Measurements from ENCODE around the gene PTTG1IP2. TPM values are rescaled to one million over a fixed set of nuclear protein-coding genes. Genes with fewer than 3 reads are reported as not detected.
"Not testable (repeated sequence)": the region's sequence is repeated elsewhere in the genome, so short reads cannot be mapped to it uniquely, and the experiment has no call there.

The PTTG1IP2 gene
- total RNA-seq, 2 experiments from 2014 or later, result not detected

DNA sequence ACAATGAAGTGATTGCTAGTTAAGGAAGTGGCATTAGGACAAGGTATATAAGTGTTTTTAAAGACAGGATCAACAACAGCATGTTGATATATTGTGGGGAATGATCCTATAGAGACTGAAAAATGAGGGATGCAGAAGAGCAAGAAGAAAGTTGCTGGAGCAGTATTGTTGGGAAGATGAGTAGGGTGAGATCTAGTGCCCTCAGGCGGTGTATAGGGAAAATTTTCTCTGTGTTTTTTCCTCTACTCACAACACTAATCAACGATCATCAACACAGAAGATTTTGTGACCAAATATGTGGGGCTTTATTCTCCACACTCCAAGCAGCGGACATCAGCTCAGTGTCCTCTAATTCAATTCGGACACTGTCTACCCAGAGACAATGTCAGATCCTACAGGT is 9.6 kb upstream of the PTTG1IP2 start:
- H3K4me3 Mint-ChIP-seq, result no peak overlapping the region
- CTCF ChIA-PET, result no interaction called here
- TF ChIP-seq, protein P1, sequence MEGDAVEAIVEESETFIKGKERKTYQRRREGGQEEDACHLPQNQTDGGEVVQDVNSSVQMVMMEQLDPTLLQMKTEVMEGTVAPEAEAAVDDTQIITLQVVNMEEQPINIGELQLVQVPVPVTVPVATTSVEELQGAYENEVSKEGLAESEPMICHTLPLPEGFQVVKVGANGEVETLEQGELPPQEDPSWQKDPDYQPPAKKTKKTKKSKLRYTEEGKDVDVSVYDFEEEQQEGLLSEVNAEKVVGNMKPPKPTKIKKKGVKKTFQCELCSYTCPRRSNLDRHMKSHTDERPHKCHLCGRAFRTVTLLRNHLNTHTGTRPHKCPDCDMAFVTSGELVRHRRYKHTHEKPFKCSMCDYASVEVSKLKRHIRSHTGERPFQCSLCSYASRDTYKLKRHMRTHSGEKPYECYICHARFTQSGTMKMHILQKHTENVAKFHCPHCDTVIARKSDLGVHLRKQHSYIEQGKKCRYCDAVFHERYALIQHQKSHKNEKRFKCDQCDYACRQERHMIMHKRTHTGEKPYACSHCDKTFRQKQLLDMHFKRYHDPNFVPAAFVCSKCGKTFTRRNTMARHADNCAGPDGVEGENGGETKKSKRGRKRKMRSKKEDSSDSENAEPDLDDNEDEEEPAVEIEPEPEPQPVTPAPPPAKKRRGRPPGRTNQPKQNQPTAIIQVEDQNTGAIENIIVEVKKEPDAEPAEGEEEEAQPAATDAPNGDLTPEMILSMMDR (IDR thresholded peaks at IDR 0.05), result no peak
- ATAC-seq, result no peak
- peaks cover 5% of the 10 kb centered on the region for H3K27me3 Mint-ChIP-seq
- H3K9me3 Mint-ChIP-seq, result peaks cover 6% of the 10 kb centered on the region
- POLR2A ChIA-PET, result no interaction called here
- intact Hi-C loops (cut with micrococcal nuclease), result loop anchor here (10.0 kb wide), 1 partner anchor 575 kb away; no protein-coding TSS in a partner anchor
- peaks cover 7% of the 10 kb centered on the region for H3K36me3 Mint-ChIP-seq (ENCODE audit: low read depth)
- DNase-seq, result no peak
- peaks cover 13% of the 10 kb centered on the region for H3K4me1 Mint-ChIP-seq (ENCODE audit: low read depth)
- H3K27ac Mint-ChIP-seq, result no peak overlapping the region

DNA sequence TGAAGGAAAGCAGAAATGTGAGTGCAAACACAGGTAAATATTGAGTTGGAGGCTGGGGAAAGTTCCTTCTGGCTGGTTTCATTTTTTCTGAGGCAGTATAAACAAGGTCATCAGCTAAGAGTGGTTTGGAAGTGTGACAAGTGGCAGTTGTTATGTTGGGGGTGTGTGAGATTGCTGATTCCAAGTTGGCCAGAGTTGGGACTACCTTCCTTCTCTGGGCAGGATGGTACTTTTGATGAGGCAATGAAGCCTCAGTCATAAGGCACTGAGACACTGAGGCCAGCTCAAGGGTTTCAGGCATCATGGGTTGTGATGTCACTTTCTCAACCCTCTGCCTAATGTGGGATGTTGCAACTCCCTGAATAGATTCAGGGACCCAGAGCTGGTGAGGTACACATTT is 8.2 kb upstream of the PTTG1IP2 start:
- Mint-ChIP-seq H3K4me3 (no peak overlapping the region), H3K4me1 (ENCODE audit: low read depth) (peaks cover 8% of the 10 kb centered on the region), H3K27ac (no peak overlapping the region), H3K36me3 (ENCODE audit: low read depth) (peaks cover 14% of the 10 kb centered on the region), H3K27me3 (peaks cover 2% of the 10 kb centered on the region), H3K9me3 (peaks cover 14% of the 10 kb centered on the region)
- DNase-seq, result no peak
- ChIA-PET POLR2A (no interaction called here), CTCF (interaction anchor here (1.0 kb wide), 1 partner anchor 78 kb away, joined by 3 read pairs; no protein-coding TSS in a partner anchor)
- intact Hi-C loops (cut with micrococcal nuclease), result no loop called here
- TF ChIP-seq, protein P1 (IDR thresholded peaks at IDR 0.05), result no peak
- no peak for ATAC-seq

DNA sequence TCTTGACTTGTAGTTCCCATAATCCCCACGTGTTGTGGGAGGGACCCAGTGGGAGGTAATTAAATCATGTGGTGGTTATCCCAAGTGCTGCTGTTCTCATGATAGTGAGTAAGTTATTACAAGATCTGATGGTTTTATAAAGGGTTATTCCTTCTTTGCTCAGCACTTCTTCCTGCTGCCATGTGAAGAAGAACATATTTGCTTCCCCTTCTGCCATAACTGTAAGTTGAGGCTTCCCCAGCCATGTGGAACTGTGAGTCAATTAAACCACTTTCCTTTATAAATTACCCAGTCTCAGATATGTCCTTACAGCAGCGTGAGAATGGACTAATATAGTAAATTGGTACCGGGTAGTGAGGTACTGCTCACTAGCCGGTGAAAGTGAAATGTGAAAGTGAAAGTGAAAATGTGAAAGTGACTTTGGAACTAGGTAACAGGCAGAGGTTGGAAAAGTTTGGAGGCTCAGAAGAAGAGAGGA is 6.2 kb upstream of the PTTG1IP2 start:
- not testable (repeated sequence) for H3K4me1 Mint-ChIP-seq (ENCODE audit: low read depth)
- peak; percentile 47 for ATAC-seq
- CTCF ChIA-PET, result interaction anchor here (1.5 kb wide), 1 partner anchor 8 kb away, joined by 4 read pairs; no protein-coding TSS in a partner anchor

DNA sequence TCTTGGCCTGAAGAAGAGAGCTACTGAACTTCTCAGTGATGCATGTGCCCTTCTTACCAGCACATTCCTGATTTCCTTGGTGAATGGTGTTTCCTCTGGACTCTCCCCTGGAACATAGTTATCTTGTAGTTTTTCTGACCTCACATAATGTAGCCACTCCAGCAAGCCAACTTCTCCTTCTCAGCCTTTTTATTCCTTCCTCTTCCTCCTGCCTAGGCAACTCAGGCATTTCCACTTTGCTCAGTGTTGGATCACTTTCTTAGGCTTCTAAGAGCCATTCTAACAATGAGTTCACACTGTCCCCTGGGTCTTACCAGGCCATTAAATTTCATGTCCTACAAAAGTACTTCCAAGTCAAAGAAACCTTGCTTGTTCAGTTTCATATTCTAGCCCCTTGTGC is 3.6 kb upstream of the PTTG1IP2 start:
- H3K36me3 Mint-ChIP-seq (ENCODE audit: low read depth), result peaks cover 14% of the 10 kb centered on the region
- H3K4me3 Mint-ChIP-seq, result no peak overlapping the region
- H3K9me3 Mint-ChIP-seq, result peaks cover 14% of the 10 kb centered on the region
- H3K27me3 Mint-ChIP-seq, result peaks cover 4% of the 10 kb centered on the region
- ChIA-PET CTCF (no interaction called here), POLR2A (no interaction called here)
- TF ChIP-seq, protein P1 (IDR thresholded peaks at IDR 0.05), result no peak
- ATAC-seq (no peak), DNase-seq (no peak)
- peaks cover 8% of the 10 kb centered on the region for H3K4me1 Mint-ChIP-seq (ENCODE audit: low read depth)
- no peak overlapping the region for H3K27ac Mint-ChIP-seq
- intact Hi-C loops (cut with micrococcal nuclease), result no loop called here

More for the DNA sequence above, 6.2 kb upstream of the PTTG1IP2 start:
- intact Hi-C loops (cut with micrococcal nuclease); POLR2A ChIA-PET; DNase-seq; H3K27me3 Mint-ChIP-seq; H3K27ac Mint-ChIP-seq: not testable (repeated sequence)
- peaks cover 14% of the 10 kb centered on the region for H3K36me3 Mint-ChIP-seq (ENCODE audit: low read depth)
- peaks cover 14% of the 10 kb centered on the region for H3K9me3 Mint-ChIP-seq
- H3K4me3 Mint-ChIP-seq, result peak overlapping the region; percentile 10

DNA sequence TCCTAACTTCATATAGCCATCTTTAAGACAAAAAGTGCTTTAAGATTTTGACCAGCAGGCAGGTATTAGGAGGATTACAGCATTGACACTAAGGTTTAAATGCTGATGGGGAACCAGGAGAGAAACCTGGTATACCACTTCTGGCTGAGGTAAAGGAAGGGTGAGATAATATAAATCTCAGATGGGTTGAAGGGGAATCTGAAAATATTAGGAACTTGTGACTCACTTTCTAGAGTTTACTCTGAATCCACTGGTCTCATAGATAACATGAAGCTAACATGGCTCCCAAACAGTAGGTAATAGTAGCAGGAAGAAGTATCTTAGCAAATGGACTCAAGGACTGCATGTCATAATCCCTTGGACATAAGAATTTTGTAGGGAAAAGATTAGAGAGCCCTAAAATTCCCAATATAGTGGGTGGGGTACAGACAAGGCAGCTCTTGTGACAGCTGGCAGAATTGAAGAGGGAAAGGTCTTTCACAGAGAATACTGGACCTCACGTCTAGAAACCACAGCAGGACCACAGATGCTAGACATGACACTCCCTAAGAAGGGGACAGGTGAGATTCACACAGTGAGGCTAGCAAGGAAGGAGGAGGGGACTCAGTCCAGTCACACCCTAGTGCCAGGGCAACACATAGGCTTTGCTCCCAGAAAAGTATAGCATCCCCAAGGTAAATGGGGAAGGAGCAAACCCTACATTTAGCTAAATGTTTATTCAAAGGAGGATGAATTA is 3.5 kb downstream of the PTTG1IP2 start:
- Mint-ChIP-seq H3K4me3 (no peak overlapping the region), H3K36me3 (ENCODE audit: low read depth) (no peaks in the 10 kb centered on the region), H3K27ac (no peak overlapping the region), H3K9me3 (no peaks in the 10 kb centered on the region), H3K4me1 (ENCODE audit: low read depth) (no peaks in the 10 kb centered on the region), H3K27me3 (peaks cover 14% of the 10 kb centered on the region)
- CTCF ChIA-PET, result interaction anchor here (0.9 to 1.5 kb wide), 2 partner anchors 11 to 18 kb away, joined by 3 to 6 read pairs; no protein-coding TSS in a partner anchor
- POLR2A ChIA-PET, result no interaction called here
- TF ChIP-seq, protein P1 (IDR thresholded peaks at IDR 0.05), result no peak
- no peak for DNase-seq
- intact Hi-C loops (cut with micrococcal nuclease), result no loop called here
- ATAC-seq, result peak; percentile 53
